Neuronal stem cell (in vitro differentiated cells): ENCODE results near the gene CHI3L1.

Experiments used
- DNase-seq: peaks from one replicate; pipeline ENCODE4 v3.0.0-alpha.2; 2013; ENCODE audit warnings: low spot score
- H2AFZ ChIP-seq: one replicate; pipeline ENCODE4 v1.6.1; 2013; ENCODE audit warnings: mild to moderate bottlenecking, low read length, inconsistent platforms
- H2AK5ac ChIP-seq: 2 replicates; pipeline ENCODE4 v1.6.1; 2013; ENCODE audit warnings: low read depth, mild to moderate bottlenecking, inconsistent platforms, low read length, moderate library complexity, mixed read lengths
- H2BK120ac ChIP-seq: 2 replicates; pipeline ENCODE4 v1.6.1; 2013; ENCODE audit warnings: low read depth, mild to moderate bottlenecking, inconsistent platforms, low read length, moderate library complexity, mixed read lengths
- H2BK12ac ChIP-seq: one replicate; pipeline ENCODE4 v1.6.1; 2013; ENCODE audit warnings: low read length, inconsistent platforms
- H2BK15ac ChIP-seq: 2 replicates; pipeline ENCODE4 v1.6.1; 2013; ENCODE audit warnings: mild to moderate bottlenecking, low read length, inconsistent platforms, mixed read lengths
- H2BK5ac ChIP-seq: one replicate; pipeline ENCODE4 v1.6.1; 2013; ENCODE audit warnings: inconsistent platforms, mild to moderate bottlenecking, low read length, moderate library complexity
- H3K14ac ChIP-seq: one replicate; pipeline ENCODE4 v1.6.1; 2013; ENCODE audit warnings: low read length, inconsistent platforms
- H3K18ac ChIP-seq: 2 replicates; pipeline ENCODE4 v1.6.1; 2013; ENCODE audit warnings: low read length, inconsistent platforms
- H3K23ac ChIP-seq: 2 replicates; pipeline ENCODE4 v1.6.1; 2013; ENCODE audit warnings: low read depth, mild to moderate bottlenecking, mixed read lengths, low read length, inconsistent platforms; ENCODE audit not compliant: poor library complexity
- H3K27ac ChIP-seq: replicated peaks from 3 replicates; pipeline ENCODE4 v1.5.1; 2013; ENCODE audit warnings: low read length, inconsistent platforms
- H3K27me3 ChIP-seq, 3 experiments: 2 replicates each; pipeline ENCODE4 v1.6.1; 2013; ENCODE audit warnings: low read length in 3 of 3, mild to moderate bottlenecking in 2 of 3, inconsistent platforms in 1 of 3, low read depth in 1 of 3, mixed read lengths in 1 of 3, moderate library complexity in 1 of 3; ENCODE audit not compliant: control insufficient read depth in 3 of 3, insufficient read depth in 3 of 3
- H3K36me3 ChIP-seq, 2 donors: replicated peaks in 1 of 2; 2 replicates each; pipeline ENCODE4 v1.6.1; 2013; ENCODE audit warnings: low read length in 2 of 2; ENCODE audit not compliant: control insufficient read depth in 2 of 2, insufficient read depth in 2 of 2
- H3K4ac ChIP-seq: 2 replicates; pipeline ENCODE4 v1.6.1; 2013; ENCODE audit warnings: inconsistent platforms, mild to moderate bottlenecking, low read length, moderate library complexity
- H3K4me1 ChIP-seq, 2 donors: 1 replicate in 1 of 2; 2 replicates in 1 of 2; pipeline ENCODE4 v1.6.1; 2013; ENCODE audit warnings: low read length in 2 of 2, low read depth in 1 of 2; ENCODE audit not compliant: control insufficient read depth in 2 of 2, insufficient read depth in 1 of 2
- H3K4me2 ChIP-seq: one replicate; pipeline ENCODE4 v1.6.1; 2013; ENCODE audit warnings: mild to moderate bottlenecking, low read length, inconsistent platforms; ENCODE audit not compliant: insufficient read depth, poor library complexity, severe bottlenecking
- H3K4me3 ChIP-seq, 2 donors: 2 replicates each; pipeline ENCODE4 v1.5.1; 2013; ENCODE audit warnings: low read length in 2 of 2, mild to moderate bottlenecking in 2 of 2, inconsistent platforms in 1 of 2, moderate library complexity in 1 of 2
- H3K79me1 ChIP-seq: one replicate; pipeline ENCODE4 v1.6.1; 2013; ENCODE audit warnings: low read depth, mild to moderate bottlenecking, inconsistent platforms, low read length, moderate library complexity
- H3K9ac ChIP-seq: one replicate; pipeline ENCODE4 v1.6.1; 2013; ENCODE audit warnings: mild to moderate bottlenecking, low read depth, low read length, inconsistent platforms; ENCODE audit not compliant: poor library complexity
- H3K9me3 ChIP-seq, 2 donors: replicated peaks in 1 of 2; 2 replicates each; pipeline versions ENCODE3 to v1.6.1; 2013; ENCODE audit warnings: low read length in 2 of 2, mild to moderate bottlenecking in 2 of 2, inconsistent platforms in 1 of 2, low read depth in 1 of 2, mixed read lengths in 1 of 2, moderate library complexity in 1 of 2; ENCODE audit not compliant: control insufficient read depth in 2 of 2, insufficient read depth in 1 of 2
- H4K8ac ChIP-seq: one replicate; pipeline ENCODE4 v1.6.1; 2013; ENCODE audit warnings: low read depth, mild to moderate bottlenecking, inconsistent platforms, low read length, moderate library complexity
- H4K91ac ChIP-seq: one replicate; pipeline ENCODE4 v1.6.1; 2013; ENCODE audit warnings: low read length, low read depth, mild to moderate bottlenecking, inconsistent platforms; ENCODE audit not compliant: poor library complexity
- WGBS, 2 donors: extraction: QIAGEN DNeasy Blood & Tissue Kit; methylation state at CpG; one replicate each; pipeline ENCODE4 v1.1.7; 2013; ENCODE audit warnings: missing lambda C conversion rate in 2 of 2, mixed read lengths in 1 of 2; ENCODE audit not compliant: insufficient read length in 2 of 2, insufficient replicate concordance in 1 of 2; ENCODE audit errors: extremely low coverage in 2 of 2; 5-methylcytosine and 5-hydroxymethylcytosine counted together

The CHI3L1 gene

GRCh38 chr1:203210988-203211387, 24.5 kb upstream of the CHI3L1 start:
- H3K23ac ChIP-seq, result no peak overlapping the region
- H3K27ac ChIP-seq, result no peak overlapping the region
- H4K91ac ChIP-seq, result no peak overlapping the region
- H3K9ac ChIP-seq, result no peak overlapping the region
- no peak overlapping the region for H2BK5ac ChIP-seq
- H3K79me1 ChIP-seq, result no peaks in the 10 kb centered on the region
- no peak overlapping the region for H3K4me2 ChIP-seq
- no peak for DNase-seq
- peaks cover 0 to 12% (median 0%) of the 10 kb centered on the region in 3 experiments for H3K27me3 ChIP-seq
- H3K36me3 ChIP-seq, result no peaks in the 10 kb centered on the region
- no peak overlapping the region for H3K4me3 ChIP-seq
- H3K4ac ChIP-seq, result no peak overlapping the region
- H2AFZ ChIP-seq, result no peak overlapping the region
- peaks cover 0 to 11% of the 10 kb centered on the region in 2 donors for H3K4me1 ChIP-seq
- H2BK15ac ChIP-seq, result no peak overlapping the region
- no peak overlapping the region for H2AK5ac ChIP-seq
- no peak overlapping the region for H3K18ac ChIP-seq
- no peaks in the 10 kb centered on the region for H3K9me3 ChIP-seq
- H2BK12ac ChIP-seq, result no peak overlapping the region
- H4K8ac ChIP-seq, result no peak overlapping the region
- no peak overlapping the region for H3K14ac ChIP-seq
- H2BK120ac ChIP-seq, result no peak overlapping the region

GRCh38 chr1:203210350-203210749, 23.8 kb upstream of the CHI3L1 start:
- Histone ChIP-seq H2BK5ac (no peak overlapping the region), H3K9me3 (no peaks in the 10 kb centered on the region), H3K18ac (no peak overlapping the region), H3K4me2 (no peak overlapping the region), H2AFZ (no peak overlapping the region), H2AK5ac (no peak overlapping the region), H3K27me3 (peaks cover 0 to 6% (median 0%) of the 10 kb centered on the region in 3 experiments), H2BK12ac (no peak overlapping the region), H3K4me1 (peaks cover 0 to 6% of the 10 kb centered on the region in 2 donors), H2BK15ac (no peak overlapping the region), H3K36me3 (no peaks in the 10 kb centered on the region), H3K27ac (no peak overlapping the region), H3K23ac (no peak overlapping the region), H2BK120ac (no peak overlapping the region), H3K79me1 (no peaks in the 10 kb centered on the region), H3K4me3 (no peak overlapping the region), H3K14ac (no peak overlapping the region), H4K8ac (no peak overlapping the region), H3K4ac (no peak overlapping the region), H4K91ac (no peak overlapping the region), H3K9ac (no peak overlapping the region)
- DNase-seq, result no peak

- H3K9ac ChIP-seq, result no peak overlapping the region
- H3K4me1 ChIP-seq, result peaks cover 0 to 12% of the 10 kb centered on the region in 2 donors
- H3K27ac ChIP-seq, result no peak overlapping the region
Measured at GRCh38 chr1:203208181-203208580, 21.7 kb upstream of the CHI3L1 start.

GRCh38 chr1:203207751-203208150, 21.2 kb upstream of the CHI3L1 start:
- no peak overlapping the region for H3K14ac ChIP-seq
- H3K18ac ChIP-seq, result no peak overlapping the region
- no peak overlapping the region for H2AFZ ChIP-seq
- H3K27me3 ChIP-seq, result no peaks in the 10 kb centered on the region
- H2BK12ac ChIP-seq, result no peak overlapping the region
- no peaks in the 10 kb centered on the region for H3K9me3 ChIP-seq
- no peak overlapping the region for H3K9ac ChIP-seq
- H4K8ac ChIP-seq, result no peak overlapping the region
- no peak overlapping the region for H2AK5ac ChIP-seq
- H3K36me3 ChIP-seq, result no peaks in the 10 kb centered on the region
- H3K27ac ChIP-seq, result no peak overlapping the region
- no peak overlapping the region for H2BK5ac ChIP-seq
- no peak overlapping the region for H3K4ac ChIP-seq
- H4K91ac ChIP-seq, result no peak overlapping the region
- H2BK15ac ChIP-seq, result no peak overlapping the region
- H3K4me2 ChIP-seq, result no peak overlapping the region
- peaks cover 0 to 12% of the 10 kb centered on the region in 2 donors for H3K4me1 ChIP-seq
- no peak for DNase-seq
- no peak overlapping the region for H2BK120ac ChIP-seq
- no peaks in the 10 kb centered on the region for H3K79me1 ChIP-seq
- no peak overlapping the region for H3K4me3 ChIP-seq
- WGBS, 2 donors, result no CpG with 5 or more reads among the region's 2 CpGs
- H3K23ac ChIP-seq, result no peak overlapping the region

More at GRCh38 chr1:203208181-203208580, 21.7 kb upstream of the CHI3L1 start:
- Histone ChIP-seq H2AK5ac (no peak overlapping the region), H3K79me1 (no peaks in the 10 kb centered on the region), H3K9me3 (no peaks in the 10 kb centered on the region), H3K36me3 (no peaks in the 10 kb centered on the region), H3K18ac (no peak overlapping the region), H2BK12ac (no peak overlapping the region), H2BK5ac (no peak overlapping the region), H2BK120ac (no peak overlapping the region), H4K8ac (no peak overlapping the region), H3K14ac (no peak overlapping the region), H3K27me3 (no peaks in the 10 kb centered on the region), H3K4me3 (no peak overlapping the region), H3K4me2 (no peak overlapping the region), H3K23ac (no peak overlapping the region), H2BK15ac (no peak overlapping the region), H4K91ac (no peak overlapping the region), H3K4ac (no peak overlapping the region), H2AFZ (no peak overlapping the region)
- no peak for DNase-seq
- WGBS, 2 donors, result no CpG with 5 or more reads among the region's 1 CpG
